Measurements from ENCODE around the gene ZNF512.
A peak's percentile ranks its signal among the peaks of the same experiment; 100 is the strongest.
"Not testable (repeated sequence)": the region's sequence is repeated elsewhere in the genome, so short reads cannot be mapped to it uniquely, and the experiment has no call there.

Gene ZNF512

GRCh38 chr2:27583390-27583915 lies 611 bp downstream of the ZNF512 start:
- DNase-seq: no peak

- no peak for DNase-seq
These were observed 1.8 kb downstream of the ZNF512 start for GRCh38 chr2:27584597-27584996.

GRCh38 chr2:27587025-27587424 lies 4.2 kb downstream of the ZNF512 start:
- DNase-seq: no peak

- DNase-seq: no peak
These were observed 5.5 kb downstream of the ZNF512 start for GRCh38 chr2:27588308-27588707.

GRCh38 chr2:27591745-27592144 lies 8.9 kb downstream of the ZNF512 start:
- no peak for DNase-seq

GRCh38 chr2:27593240-27593639 lies 10.4 kb downstream of the ZNF512 start:
- DNase-seq: no peak

- DNase-seq: not testable (repeated sequence)
These were observed 11.3 kb downstream of the ZNF512 start for GRCh38 chr2:27594020-27594703.

GRCh38 chr2:27595412-27595811 lies 12.6 kb downstream of the ZNF512 start:
- not testable (repeated sequence) for DNase-seq

GRCh38 chr2:27596627-27597026 lies 13.8 kb downstream of the ZNF512 start:
- no peak for DNase-seq

GRCh38 chr2:27606611-27607010 lies 23.8 kb downstream of the ZNF512 start:
- no peak for DNase-seq

GRCh38 chr2:27613985-27614384 lies 31.1 kb downstream of the ZNF512 start:
- no peak for DNase-seq

GRCh38 chr2:27615316-27615715 lies 32.5 kb downstream of the ZNF512 start:
- DNase-seq: no peak

GRCh38 chr2:27621524-27621923 lies 38.7 kb downstream of the ZNF512 start:
- no peak for DNase-seq

GRCh38 chr2:27622921-27623384 lies 40.1 kb downstream of the ZNF512 start:
- no peak for DNase-seq

GRCh38 chr2:27624943-27625342 lies 42.1 kb downstream of the ZNF512 start:
- DNase-seq: no peak

GRCh38 chr2:27626323-27626722 lies 43.5 kb downstream of the ZNF512 start:
- DNase-seq: not testable (repeated sequence)

- peak; percentile 58 for DNase-seq
These were observed 44.1 kb downstream of the ZNF512 start for GRCh38 chr2:27626921-27627320.

- peak; percentile 5 for DNase-seq
These were observed 45.3 kb downstream of the ZNF512 start for GRCh38 chr2:27627963-27628766.

- DNase-seq: peak; percentile 83
These were observed 46.2 kb downstream of the ZNF512 start, which contains the start of the genes CCDC121 and GPN1 for GRCh38 chr2:27628767-27629709. Gene CCDC121 (minus strand): TSS chr2:27629012. CDS start chr2:27627799, 1,213 bp downstream. Gene GPN1 (plus strand): TSS chr2:27629050. CDS start chr2:27629059, 9 bp downstream.

- not testable (repeated sequence) for DNase-seq
These were observed 47.4 kb downstream of the ZNF512 start for GRCh38 chr2:27630257-27630656.

GRCh38 chr2:27634291-27634690 lies 51.4 kb downstream of the ZNF512 start:
- DNase-seq: no peak

- no peak for DNase-seq
These were observed 53.9 kb downstream of the ZNF512 start for GRCh38 chr2:27636766-27637165.

All from GF-D8 (cell line).